Stimulated activated CD8-positive, alpha-beta memory T cell treated with anti-CD3 and anti-CD28 coated beads, Interleukin-15, amount 100 ng/mL, for 4 hours (primary cell): ENCODE data around the gene CIDEA.

Source experiments
- DNase-seq, 2 donors: peaks; one replicate each; pipeline ENCODE4 v3.0.0-alpha.2; 2020; ENCODE audit warnings: low read depth in 2 of 2

CIDEA gene

DNA sequence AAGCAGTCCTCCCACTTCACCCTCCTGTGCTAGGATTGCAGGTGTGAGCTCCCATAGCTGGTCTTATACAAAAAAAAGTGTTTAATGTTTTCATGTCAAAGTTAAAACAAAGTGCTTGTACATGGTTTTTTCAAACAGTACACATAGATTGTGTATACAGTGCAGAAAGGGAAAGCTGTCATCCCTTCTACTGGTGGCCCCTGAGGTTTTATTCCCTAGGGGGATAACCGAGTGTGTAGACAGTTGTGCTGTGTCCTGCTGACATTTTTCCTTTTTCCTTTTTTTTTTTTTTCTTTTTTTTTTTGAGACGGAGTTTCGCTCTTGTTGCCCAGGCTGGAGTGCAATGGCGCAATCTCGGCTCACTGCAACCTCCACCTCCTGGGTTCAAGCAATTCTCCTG is 64.7 kb downstream of the CIDEA start:
- no peak for DNase-seq

DNA sequence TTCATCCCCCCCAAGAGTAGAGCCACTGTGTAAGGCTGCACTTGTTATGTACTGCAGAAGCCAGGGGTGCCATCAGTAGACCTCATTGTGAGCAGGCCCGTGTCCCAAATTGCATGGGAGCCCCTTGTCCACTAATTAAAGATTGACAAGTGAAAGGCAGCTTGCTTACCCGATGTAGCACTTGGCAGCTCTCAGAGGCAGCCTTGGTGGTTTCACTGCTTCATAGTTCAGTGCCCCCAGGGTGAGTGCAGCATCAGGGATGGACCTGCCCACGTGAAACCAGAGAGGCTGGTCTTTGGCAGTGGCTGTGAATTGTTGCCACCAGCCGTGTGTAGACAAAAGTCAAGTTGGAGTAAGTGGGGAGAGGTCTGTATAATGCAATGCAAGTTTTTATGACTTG is 67.2 kb downstream of the CIDEA start:
- DNase-seq = no peak

GRCh38 chr18:12324991-12325725 is 71.0 kb downstream of the CIDEA start:
- no peak for DNase-seq

GRCh38 chr18:12325726-12326245 is 71.6 kb downstream of the CIDEA start:
- DNase-seq = no peak

DNA sequence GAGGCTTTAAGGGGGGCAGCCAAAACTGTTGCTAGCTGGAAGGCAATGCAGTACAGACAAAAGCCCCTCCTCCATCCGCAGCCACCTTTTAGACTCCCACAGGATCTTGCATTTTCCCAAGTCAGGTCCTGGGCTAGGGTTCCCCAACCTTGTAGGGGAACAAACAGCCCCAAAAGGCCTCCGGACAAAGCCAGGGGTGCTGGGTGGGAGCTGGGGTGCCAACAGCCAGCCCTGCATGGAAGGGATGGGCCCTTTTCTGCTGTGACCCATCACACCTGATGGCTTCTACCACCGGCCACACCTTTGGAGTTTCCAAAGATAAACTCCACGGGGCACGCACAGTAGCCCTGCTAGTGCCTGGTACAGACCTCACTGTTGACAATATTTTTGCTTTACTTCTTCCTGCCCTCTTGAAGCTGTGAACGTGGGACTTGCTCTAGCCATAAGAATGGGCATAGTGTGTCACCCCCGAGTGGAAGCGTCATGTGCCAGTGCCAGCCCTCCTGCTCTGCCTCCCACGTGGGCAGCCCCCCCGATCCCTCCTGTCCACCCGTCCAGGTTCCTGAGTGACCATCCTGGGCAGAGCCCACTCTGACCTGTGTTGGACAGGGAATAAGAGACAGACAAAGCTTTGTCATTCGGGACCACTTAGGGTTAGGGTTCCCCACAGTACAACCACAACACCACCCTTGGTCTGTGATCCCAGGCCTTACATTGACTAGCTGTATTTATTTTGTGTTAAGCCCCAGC is 72.7 kb downstream of the CIDEA start:
- no peak for DNase-seq
